Trophoblast cell (in vitro differentiated cells and primary cell): ENCODE measurements around the gene FTSJ3.

Source experiments
- DNase-seq, 2 donors: peaks; one replicate each; pipeline ENCODE4 v3.0.0-alpha.2; 2016
- H2AFZ ChIP-seq: 2 replicates; pipeline ENCODE4 v1.6.1; 2013; ENCODE audit warnings: low read length, moderate library complexity, mild to moderate bottlenecking; ENCODE audit not compliant: insufficient read depth, poor library complexity
- H2AK5ac ChIP-seq: 2 replicates; pipeline ENCODE4 v1.6.1; 2013; ENCODE audit warnings: mild to moderate bottlenecking, low read length
- H2BK120ac ChIP-seq: 2 replicates; pipeline ENCODE4 v1.6.1; 2013; ENCODE audit warnings: low read length, mild to moderate bottlenecking, moderate library complexity; ENCODE audit not compliant: insufficient read depth, poor library complexity
- H2BK12ac ChIP-seq: 2 replicates; pipeline ENCODE4 v1.6.1; 2013; ENCODE audit warnings: mild to moderate bottlenecking, low read length, moderate library complexity
- H2BK5ac ChIP-seq: 2 replicates; pipeline ENCODE4 v1.6.1; 2013; ENCODE audit warnings: low read length, low read depth, moderate library complexity, mild to moderate bottlenecking; ENCODE audit not compliant: poor library complexity
- H3K14ac ChIP-seq: 2 replicates; pipeline ENCODE4 v1.6.1; 2013; ENCODE audit warnings: mild to moderate bottlenecking, low read length
- H3K18ac ChIP-seq: 2 replicates; pipeline ENCODE4 v1.6.1; 2013; ENCODE audit warnings: mild to moderate bottlenecking, low read length
- H3K23ac ChIP-seq: 2 replicates; pipeline ENCODE4 v1.6.1; 2013; ENCODE audit warnings: low read length
- H3K27ac ChIP-seq: 2 replicates; pipeline ENCODE4 v1.5.1; 2013; ENCODE audit warnings: low read depth, mild to moderate bottlenecking, inconsistent platforms, low read length, moderate library complexity
- H3K27me3 ChIP-seq: 2 replicates; pipeline ENCODE4 v1.6.1; 2013; ENCODE audit warnings: inconsistent platforms, mild to moderate bottlenecking, low read length, moderate library complexity; ENCODE audit not compliant: insufficient read depth
- H3K36me3 ChIP-seq, 2 experiments: 1 replicate in 1 of 2; 2 replicates in 1 of 2; pipeline ENCODE4 v1.6.1; 2013; ENCODE audit warnings: low read length in 2 of 2, mild to moderate bottlenecking in 2 of 2, moderate library complexity in 1 of 2; ENCODE audit not compliant: insufficient read depth in 2 of 2, control insufficient read depth in 1 of 2
- H3K4ac ChIP-seq: 2 replicates; pipeline ENCODE4 v1.6.1; 2013; ENCODE audit warnings: low read depth, mild to moderate bottlenecking, low read length, moderate library complexity
- H3K4me1 ChIP-seq, 2 experiments: 1 replicate in 1 of 2; 2 replicates in 1 of 2; pipeline ENCODE4 v1.6.1; 2013; ENCODE audit warnings: low read length in 2 of 2, mild to moderate bottlenecking in 2 of 2, moderate library complexity in 1 of 2; ENCODE audit not compliant: insufficient read depth in 2 of 2, control insufficient read depth in 1 of 2
- H3K4me2 ChIP-seq: 2 replicates; pipeline ENCODE4 v1.6.1; 2013; ENCODE audit warnings: inconsistent platforms, mild to moderate bottlenecking, low read length, moderate library complexity
- H3K4me3 ChIP-seq: 2 replicates; pipeline ENCODE4 v1.5.1; 2013; ENCODE audit warnings: mild to moderate bottlenecking, low read depth, low read length, inconsistent platforms
- H3K79me1 ChIP-seq: one replicate; pipeline ENCODE4 v1.6.1; 2013; ENCODE audit warnings: low read length
- H3K79me2 ChIP-seq: 2 replicates; pipeline ENCODE4 v1.6.1; 2013; ENCODE audit warnings: low read length, mild to moderate bottlenecking; ENCODE audit not compliant: control insufficient read depth, insufficient read depth, poor library complexity
- H3K9ac ChIP-seq: 2 replicates; pipeline ENCODE4 v1.6.1; 2013; ENCODE audit warnings: mild to moderate bottlenecking, low read length
- H3K9me3 ChIP-seq: 2 replicates; pipeline ENCODE4 v1.6.1; 2013; ENCODE audit warnings: low read depth, mild to moderate bottlenecking, control low read depth, inconsistent platforms, low read length; ENCODE audit not compliant: insufficient read depth
- H4K12ac ChIP-seq: 2 replicates; pipeline ENCODE4 v1.6.1; 2013; ENCODE audit warnings: low read depth, mild to moderate bottlenecking, low read length, moderate library complexity
- H4K8ac ChIP-seq: 2 replicates; pipeline ENCODE4 v1.6.1; 2013; ENCODE audit warnings: low read depth, mild to moderate bottlenecking, low read length, moderate library complexity
- H4K91ac ChIP-seq: one replicate; pipeline ENCODE4 v1.6.1; 2013; ENCODE audit warnings: low read depth, mild to moderate bottlenecking, low read length, moderate library complexity
- WGBS: extraction: QIAGEN DNeasy Blood & Tissue Kit; methylation state at CpG from one replicate; pipeline ENCODE4 v1.1.7; 2013; ENCODE audit warnings: missing lambda C conversion rate; ENCODE audit not compliant: insufficient read length, insufficient coverage; ENCODE audit errors: extremely low coverage; 5-methylcytosine and 5-hydroxymethylcytosine counted together

Gene FTSJ3

GRCh38 chr17:63828936-63829335 lies 1.5 kb upstream of the FTSJ3 start:
- Histone ChIP-seq H3K4me1 (peaks cover 0 to 11% of the 10 kb centered on the region in 2 experiments), H3K9me3 (no peaks in the 10 kb centered on the region), H3K23ac (no peak overlapping the region), H3K9ac (no peak overlapping the region), H3K4me2 (no peak overlapping the region), H4K12ac (no peak overlapping the region), H3K79me1 (peaks cover 13% of the 10 kb centered on the region), H3K27ac (no peak overlapping the region), H3K79me2 (peaks cover 13% of the 10 kb centered on the region), H3K4me3 (no peak overlapping the region), H2BK5ac (no peak overlapping the region), H2BK120ac (no peak overlapping the region), H3K4ac (no peak overlapping the region), H2AFZ (no peak overlapping the region), H4K91ac (no peak overlapping the region), H2AK5ac (no peak overlapping the region), H3K18ac (no peak overlapping the region), H3K36me3 (peaks cover 60 to 70% of the 10 kb centered on the region in 2 experiments), H2BK12ac (no peak overlapping the region), H3K27me3 (no peaks in the 10 kb centered on the region), H3K14ac (no peak overlapping the region), H4K8ac (no peak overlapping the region)
- DNase-seq = no peak
- no CpG with 5 or more reads among the region's 3 CpGs for WGBS

GRCh38 chr17:63827801-63828221 lies 348 bp upstream of the FTSJ3 start:
- Histone ChIP-seq H3K9ac (peak overlapping the region; percentile 93), H3K4me1 (peaks cover 0 to 11% of the 10 kb centered on the region in 2 experiments), H3K4ac (peak overlapping the region; percentile 71), H3K36me3 (peaks cover 54 to 68% of the 10 kb centered on the region in 2 experiments), H3K79me1 (peaks cover 13% of the 10 kb centered on the region), H3K79me2 (peaks cover 13% of the 10 kb centered on the region), H3K4me3 (peak overlapping the region; percentile 92), H4K8ac (peak overlapping the region; percentile 89), H3K23ac (no peak overlapping the region), H2BK5ac (peak overlapping the region; percentile 29), H2AFZ (peak overlapping the region; percentile 76), H3K14ac (peak overlapping the region; percentile 84), H2BK12ac (no peak overlapping the region), H4K12ac (peak overlapping the region; percentile 88), H3K18ac (peak overlapping the region; percentile 83), H4K91ac (peak overlapping the region; percentile 74), H2AK5ac (no peak overlapping the region), H2BK120ac (peak overlapping the region; percentile 60), H3K4me2 (peak overlapping the region; percentile 88), H3K9me3 (no peaks in the 10 kb centered on the region), H3K27me3 (no peaks in the 10 kb centered on the region), H3K27ac (peak overlapping the region; percentile 88)
- no CpG with 5 or more reads among the region's 19 CpGs for WGBS
- no peak for DNase-seq

DNA sequence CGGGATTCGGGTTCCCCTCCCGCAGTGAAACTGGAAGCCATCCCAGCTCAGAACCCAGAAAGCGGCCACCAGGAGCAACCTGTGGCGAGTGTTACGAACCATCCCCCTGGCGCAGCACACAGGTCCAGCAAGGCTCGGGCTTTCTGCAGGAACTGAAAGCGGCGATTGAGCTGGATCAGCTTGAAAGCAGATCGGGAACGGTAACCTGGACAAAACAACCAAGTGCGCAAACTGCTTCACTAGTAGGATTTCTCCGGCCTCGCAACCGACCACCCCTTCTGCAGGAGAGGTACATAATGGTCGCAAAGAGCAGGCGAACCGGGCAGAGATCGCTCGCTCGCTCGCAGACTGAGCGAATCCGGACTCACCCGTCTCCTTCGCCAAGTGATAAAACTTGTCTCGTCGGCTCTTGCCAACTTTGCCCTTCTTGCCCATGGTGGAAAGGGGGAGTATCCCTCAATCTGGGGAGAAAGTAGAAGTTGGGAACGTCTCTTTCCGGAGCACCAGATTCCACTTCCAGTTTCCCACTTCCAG lies 928 bp downstream of the FTSJ3 start:
- no peak overlapping the region for H3K18ac ChIP-seq
- peak overlapping the region; percentile 58 for H4K12ac ChIP-seq
- H3K9me3 ChIP-seq = no peaks in the 10 kb centered on the region
- peak overlapping the region; percentile 91 for H3K4me2 ChIP-seq
- H3K4me1 ChIP-seq = peaks cover 0 to 11% of the 10 kb centered on the region in 2 experiments
- peaks cover 13% of the 10 kb centered on the region for H3K79me1 ChIP-seq
- H3K4me3 ChIP-seq = peak overlapping the region; percentile 92
- H2BK120ac ChIP-seq = peak overlapping the region; percentile 27
- no peak overlapping the region for H3K23ac ChIP-seq
- no peaks in the 10 kb centered on the region for H3K27me3 ChIP-seq
- H2AK5ac ChIP-seq = peak overlapping the region; percentile 40
- H3K4ac ChIP-seq = peak overlapping the region; percentile 27
- H4K91ac ChIP-seq = peak overlapping the region; percentile 8
- peak overlapping the region; percentile 73 for H4K8ac ChIP-seq
- WGBS = no CpG with 5 or more reads among the region's 31 CpGs
- peak overlapping the region; percentile 73 for H2AFZ ChIP-seq
- peak overlapping the region; percentile 59 for H3K14ac ChIP-seq
- DNase-seq = no peak
- peak overlapping the region; percentile 44 for H3K27ac ChIP-seq
- H3K9ac ChIP-seq = peak overlapping the region; percentile 93
- H2BK12ac ChIP-seq = no peak overlapping the region
- peaks cover 13% of the 10 kb centered on the region for H3K79me2 ChIP-seq
- peak overlapping the region; percentile 35 for H2BK5ac ChIP-seq
- H3K36me3 ChIP-seq = peaks cover 46 to 66% of the 10 kb centered on the region in 2 experiments

- Histone ChIP-seq H3K9me3 (no peaks in the 10 kb centered on the region), H3K79me2 (peaks cover 13% of the 10 kb centered on the region), H3K23ac (no peak overlapping the region), H4K8ac (no peak overlapping the region), H3K18ac (no peak overlapping the region), H3K27me3 (no peaks in the 10 kb centered on the region), H3K36me3 (peaks cover 47 to 65% of the 10 kb centered on the region in 2 experiments), H3K14ac (no peak overlapping the region), H3K4me2 (no peak overlapping the region), H2AFZ (no peak overlapping the region), H3K4me1 (peaks cover 0 to 11% of the 10 kb centered on the region in 2 experiments), H3K4me3 (no peak overlapping the region), H3K9ac (no peak overlapping the region), H3K4ac (no peak overlapping the region), H4K12ac (no peak overlapping the region), H4K91ac (no peak overlapping the region), H3K79me1 (peaks cover 13% of the 10 kb centered on the region), H3K27ac (no peak overlapping the region), H2BK12ac (no peak overlapping the region), H2BK120ac (no peak overlapping the region), H2AK5ac (no peak overlapping the region), H2BK5ac (no peak overlapping the region)
- no peak for DNase-seq
- no CpG with 5 or more reads among the region's 9 CpGs for WGBS
Measured at GRCh38 chr17:63824362-63824761, 3.1 kb downstream of the FTSJ3 start.
